GM10266 (cell line): Measurements from ENCODE around the gene PDSS1.

Source experiments
- DNase-seq: peaks from one replicate; pipeline ENCODE4 v3.0.0; 2012; ENCODE audit errors: extremely low spot score
- CTCF ChIP-seq: IDR thresholded peaks from 2 replicates; pipeline ENCODE4 v1.5.1; 2012; ENCODE audit warnings: mild to moderate bottlenecking, low read depth; ENCODE audit not compliant: control insufficient read depth, insufficient read depth; ENCODE audit errors: missing control alignments

PDSS1 gene

GRCh38 chr10:26765549-26765948 lies 68.0 kb downstream of the PDSS1 start:
- DNase-seq = no peak
- no peak for TF ChIP-seq CTCF

GRCh38 chr10:26770069-26770468 lies 72.6 kb downstream of the PDSS1 start:
- no peak for TF ChIP-seq CTCF

GRCh38 chr10:26773633-26774032 lies 76.1 kb downstream of the PDSS1 start:
- DNase-seq = no peak
- TF ChIP-seq CTCF = no peak

More at GRCh38 chr10:26770069-26770468, 72.6 kb downstream of the PDSS1 start:
- DNase-seq = no peak

GRCh38 chr10:26776258-26776657 lies 78.8 kb downstream of the PDSS1 start:
- DNase-seq = no peak
- no peak for TF ChIP-seq CTCF

GRCh38 chr10:26777686-26778085 lies 80.2 kb downstream of the PDSS1 start:
- DNase-seq = no peak
- TF ChIP-seq CTCF = no peak

GRCh38 chr10:26779176-26779860 lies 81.8 kb downstream of the PDSS1 start:
- no peak for TF ChIP-seq CTCF
- DNase-seq = no peak

GRCh38 chr10:26780106-26780792 lies 82.7 kb downstream of the PDSS1 start:
- DNase-seq = no peak
- no peak for TF ChIP-seq CTCF
